SK-N-SH (cell line): Measurements from ENCODE around the gene INHBE. TPM values are rescaled to one million over a fixed set of nuclear protein-coding genes. Genes with fewer than 3 reads are reported as not detected.

ENCODE experiments used
- CTCF ChIA-PET: fragments of 300-600, 350-600 bp; formaldehyde crosslinking; extraction: SDS; loops from one replicate; lab custom pipeline; 2021; lab: Yijun Ruan, JAX
- POLR2A ChIA-PET: fragments of 350-600 bp; sonication (Branson Sonifier 250); formaldehyde crosslinking; extraction: SDS; loops from one replicate; lab custom pipeline; 2020; ENCODE audit warnings: antibody characterized with exemption, inconsistent platforms; lab: Yijun Ruan, JAX
- DNase-seq: peaks from one replicate; pipeline ENCODE4 v3.0.0; 2012
- H2AFZ ChIP-seq: fragments of 200-600 bp; sonication (generic); 2 replicates; pipeline ENCODE4 v1.8.1; 2016; ENCODE audit warnings: antibody characterized with exemption, mild to moderate bottlenecking, low read depth
- H3F3A ChIP-seq: fragments of 200-600 bp; sonication (generic); replicated peaks from 2 replicates; pipeline ENCODE3; 2016; ENCODE audit warnings: antibody characterized with exemption, mild to moderate bottlenecking; ENCODE audit not compliant: insufficient read depth
- H3K27ac ChIP-seq, 2 experiments: fragments of 200-500 bp in 1 of 2; fragments of 200-600 bp in 1 of 2; sonication (Bioruptor generic) in 1 of 2; sonication (generic), shearing (Covaris generic) in 1 of 2; 2 replicates each; pipeline versions ENCODE4 v1.5.1 to v1.6.1; 2014 to 2016; ENCODE audit warnings: low read depth in 2 of 2, inconsistent platforms in 1 of 2, low read length in 1 of 2, mild to moderate bottlenecking in 1 of 2, mixed read lengths in 1 of 2
- H3K27me3 ChIP-seq: fragments of 200-600 bp; sonication (generic), shearing (Covaris generic); 2 replicates; pipeline ENCODE4 v1.6.1; 2016; ENCODE audit warnings: mixed run types; ENCODE audit not compliant: insufficient read depth
- H3K36me3 ChIP-seq, 2 experiments: fragments of 200-500 bp in 1 of 2; fragments of 200-600 bp in 1 of 2; sonication (Bioruptor generic) in 1 of 2; sonication (generic) in 1 of 2; replicated peaks in 1 of 2; 2 replicates each; pipeline versions ENCODE3 to v1.5.1; 2014 to 2016; ENCODE audit warnings: low read length in 1 of 2, mild to moderate bottlenecking in 1 of 2; ENCODE audit not compliant: insufficient read depth in 2 of 2, control insufficient read depth in 1 of 2
- H3K4me1 ChIP-seq, 2 experiments: fragments of 200-500 bp in 1 of 2; fragments of 200-600 bp in 1 of 2; sonication (Bioruptor generic) in 1 of 2; sonication (generic), shearing (Covaris generic) in 1 of 2; 2 replicates each; pipeline versions ENCODE4 v1.5.1 to v1.6.1; 2014 to 2016; ENCODE audit warnings: low read depth in 1 of 2, low read length in 1 of 2, mixed run types in 1 of 2; ENCODE audit not compliant: insufficient read depth in 2 of 2, control insufficient read depth in 1 of 2
- H3K4me2 ChIP-seq: fragments of 200-600 bp; sonication (generic), shearing (Covaris generic); 2 replicates; pipeline ENCODE4 v1.6.1; 2017; ENCODE audit warnings: mixed run types
- H3K4me3 ChIP-seq, 2 experiments: fragments of 200-500 bp in 1 of 2; fragments of 200-600 bp in 1 of 2; sonication (Bioruptor generic) in 1 of 2; sonication (generic), shearing (Covaris generic) in 1 of 2; 2 replicates each; pipeline versions ENCODE4 v1.5.1 to v1.8.1; 2014 to 2016; ENCODE audit warnings: low read depth in 2 of 2, inconsistent platforms in 1 of 2, low read length in 1 of 2, mild to moderate bottlenecking in 1 of 2, mixed read lengths in 1 of 2, moderate library complexity in 1 of 2
- H3K79me2 ChIP-seq: fragments of 200-600 bp; sonication (generic); 2 replicates; pipeline ENCODE4 v1.8.1; 2017; ENCODE audit warnings: mild to moderate bottlenecking; ENCODE audit not compliant: insufficient read depth
- H3K9ac ChIP-seq: fragments of 200-600 bp; sonication (generic); 2 replicates; pipeline ENCODE4 v1.6.1; 2017; ENCODE audit warnings: mixed run types
- H3K9me2 ChIP-seq: fragments of 200-600 bp; sonication (generic); 2 replicates; pipeline ENCODE4 v1.6.1; 2017; ENCODE audit warnings: mixed run types
- H3K9me3 ChIP-seq: fragments of 200-600 bp; sonication (generic); 2 replicates; pipeline ENCODE4 v1.6.1; 2017; ENCODE audit warnings: mixed run types, mild to moderate bottlenecking, moderate library complexity
- H4K20me1 ChIP-seq: fragments of 200-600 bp; sonication (generic); 2 replicates; pipeline ENCODE4 v1.6.1; 2017; ENCODE audit warnings: mild to moderate bottlenecking, mixed run types; ENCODE audit not compliant: insufficient read depth
- CHD2 ChIP-seq: fragments of 150-350 bp; IDR thresholded peaks from 2 replicates; pipeline ENCODE4 v1.6.1; 2018; ENCODE audit warnings: low read length; ENCODE audit not compliant: partially characterized antibody
- ELF1 ChIP-seq: IDR thresholded peaks from 2 replicates; pipeline ENCODE4 v1.4.0; 2012
- FOXJ3 ChIP-seq: sonication (generic); formaldehyde crosslinking; IDR thresholded peaks from 2 replicates; pipeline ENCODE4 v1.5.1; 2020; ENCODE audit warnings: mild to moderate bottlenecking, missing genetic modification reagents
- MXI1 ChIP-seq: IDR thresholded peaks from 2 replicates; pipeline ENCODE4 v1.6.1; 2012; ENCODE audit warnings: mild to moderate bottlenecking, low read depth, low read length, improper control_type of control experiment
- NFIC ChIP-seq: IDR thresholded peaks from 2 replicates; pipeline ENCODE4 v1.4.0; 2012; ENCODE audit warnings: borderline replicate concordance
- NRF1 ChIP-seq: IDR thresholded peaks from 2 replicates; pipeline ENCODE4 v1.6.1; 2012; ENCODE audit warnings: low read depth, mild to moderate bottlenecking, low read length
- RCOR1 ChIP-seq: fragments of 150-350 bp; IDR thresholded peaks from 2 replicates; pipeline ENCODE4 v1.6.1; 2017; ENCODE audit warnings: antibody characterized with exemption, low read length
- RFX5 ChIP-seq: IDR thresholded peaks from 2 replicates; pipeline ENCODE4 v1.6.1; 2012; ENCODE audit warnings: mild to moderate bottlenecking, improper control_type of control experiment, low read length
- RXRA ChIP-seq: IDR thresholded peaks from 2 replicates; pipeline ENCODE4 v1.4.0; 2012; ENCODE audit warnings: low read depth, mild to moderate bottlenecking, borderline replicate concordance
- SIN3A ChIP-seq: IDR thresholded peaks from 2 replicates; pipeline ENCODE4 v1.6.1; 2012; ENCODE audit warnings: low read depth, mild to moderate bottlenecking, low read length, moderate library complexity, borderline replicate concordance
- TAF1 ChIP-seq: IDR thresholded peaks from 2 replicates; pipeline ENCODE4 v1.6.1; 2012; ENCODE audit warnings: low read depth, mild to moderate bottlenecking, low read length, moderate library complexity, borderline replicate concordance
- USF1 ChIP-seq: IDR thresholded peaks from 2 replicates; pipeline ENCODE4 v1.4.0; 2012; ENCODE audit warnings: low read depth, borderline replicate concordance
- USF2 ChIP-seq: fragments of 150-350 bp; IDR thresholded peaks from 2 replicates; pipeline ENCODE4 v1.6.1; 2017; ENCODE audit warnings: antibody characterized with exemption, low read length, low read depth, borderline replicate concordance
- YY1 ChIP-seq: IDR thresholded peaks from 2 replicates; pipeline ENCODE4 v1.4.0; 2012; ENCODE audit warnings: low read depth, mild to moderate bottlenecking
- WGBS: methylation state at CpG from one replicate; pipeline ENCODE4 v1.1.6; 2017; ENCODE audit warnings: low lambda C conversion rate; 5-methylcytosine and 5-hydroxymethylcytosine counted together
- polyA plus RNA-seq, 3 experiments: library from polyadenylated mRNA; depleted of rRNA; stranded (reverse); fragments of >200 nt; gene quantifications; 2 replicates each; pipeline ENCODE4 v1.2.3, GENCODE V29; 2012
- TF ChIP-seq, protein P1 (sequence below): fragments of 200-600 bp; sonication (generic); IDR thresholded peaks from 2 replicates; pipeline ENCODE4 v1.6.1; 2017; ENCODE audit warnings: antibody characterized with exemption, mild to moderate bottlenecking, moderate library complexity

INHBE gene
- polyA plus RNA-seq, 1 of the 3 experiments (the other 2 are of a cell fraction): 0.03 TPM

DNA sequence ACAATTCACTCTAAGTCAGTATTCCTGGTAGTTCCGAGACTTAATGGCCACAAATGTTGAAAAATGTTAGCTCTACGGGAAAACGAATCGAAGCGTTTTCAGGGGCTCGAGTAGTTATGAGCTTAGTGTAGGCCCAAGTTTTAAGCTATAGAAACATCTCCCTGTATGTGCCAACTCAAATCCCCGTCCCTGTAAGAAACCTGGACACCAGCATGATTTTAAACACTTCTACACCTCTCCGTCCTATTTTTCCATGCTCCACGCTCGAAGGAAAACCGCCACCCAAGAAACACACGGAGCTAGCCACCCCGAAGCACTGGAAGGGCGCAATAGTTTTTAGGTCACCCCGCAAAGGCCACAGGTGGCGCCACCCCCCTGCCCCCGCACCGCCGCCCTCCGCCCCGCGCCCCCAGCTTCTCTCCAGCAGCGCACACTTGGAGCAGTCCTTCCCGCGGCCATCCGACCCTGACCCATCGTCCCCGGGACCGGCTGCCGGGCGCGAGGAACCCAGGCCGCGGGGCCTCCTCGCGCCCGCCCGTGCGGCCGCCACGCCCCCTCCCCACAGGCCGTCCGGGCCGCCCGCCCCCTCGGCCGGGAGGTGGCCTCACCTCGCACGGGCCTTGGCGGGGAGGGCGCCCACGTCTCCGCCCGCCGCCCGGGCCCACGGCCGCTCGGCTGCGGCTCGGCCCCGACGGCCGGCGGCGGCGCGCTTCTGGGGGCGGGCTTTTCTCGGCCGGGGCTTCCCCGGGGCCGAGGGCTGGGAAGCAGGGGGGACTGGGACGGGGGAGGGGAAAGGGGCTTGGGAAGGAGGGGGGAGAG lies 24.8 kb upstream of the INHBE start:
- Histone ChIP-seq H3K79me2 (peaks cover 45% of the 10 kb centered on the region), H3K27ac (peak overlapping the region; percentile 75 to 84), H3K4me2 (peak overlapping the region; percentile 78), H3K36me3 (no peaks in the 10 kb centered on the region), H3K4me1 (peaks cover 0 to 3% of the 10 kb centered on the region in 2 experiments; a peak in 1 of 4 replicates), H3K9me3 (no peaks in the 10 kb centered on the region), H3F3A (peaks cover 9% of the 10 kb centered on the region)
- POLR2A ChIA-PET: interaction anchor here (0.6 to 1.2 kb wide), 5 partner anchors 12 to 158 kb away, joined by 3 to 5 read pairs (median 3); no protein-coding TSS in a partner anchor
- WGBS: under 1% methylated on average over 27 of the region's 74 CpGs
- TF ChIP-seq TAF1 (no peak), NFIC (no peak), SIN3A (no peak; the same call in 1 of the 2 replicates), CHD2 (no peak), NRF1 (no peak), RXRA (no peak), RFX5 (no peak), ELF1 (no peak), USF2 (no peak), YY1 (no peak), MXI1 (peak; percentile 1; the same call in 1 of the 2 replicates), USF1 (no peak), FOXJ3 (CRISPR knock-in tag) (no peak), RCOR1 (no peak)
- TF ChIP-seq, protein P1, sequence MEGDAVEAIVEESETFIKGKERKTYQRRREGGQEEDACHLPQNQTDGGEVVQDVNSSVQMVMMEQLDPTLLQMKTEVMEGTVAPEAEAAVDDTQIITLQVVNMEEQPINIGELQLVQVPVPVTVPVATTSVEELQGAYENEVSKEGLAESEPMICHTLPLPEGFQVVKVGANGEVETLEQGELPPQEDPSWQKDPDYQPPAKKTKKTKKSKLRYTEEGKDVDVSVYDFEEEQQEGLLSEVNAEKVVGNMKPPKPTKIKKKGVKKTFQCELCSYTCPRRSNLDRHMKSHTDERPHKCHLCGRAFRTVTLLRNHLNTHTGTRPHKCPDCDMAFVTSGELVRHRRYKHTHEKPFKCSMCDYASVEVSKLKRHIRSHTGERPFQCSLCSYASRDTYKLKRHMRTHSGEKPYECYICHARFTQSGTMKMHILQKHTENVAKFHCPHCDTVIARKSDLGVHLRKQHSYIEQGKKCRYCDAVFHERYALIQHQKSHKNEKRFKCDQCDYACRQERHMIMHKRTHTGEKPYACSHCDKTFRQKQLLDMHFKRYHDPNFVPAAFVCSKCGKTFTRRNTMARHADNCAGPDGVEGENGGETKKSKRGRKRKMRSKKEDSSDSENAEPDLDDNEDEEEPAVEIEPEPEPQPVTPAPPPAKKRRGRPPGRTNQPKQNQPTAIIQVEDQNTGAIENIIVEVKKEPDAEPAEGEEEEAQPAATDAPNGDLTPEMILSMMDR: 0 out of 2 replicates have a peak, but pooled peaks have one; percentile 24
- TF ChIP-seq, all 33 proteins: peak for 2
- Histone ChIP-seq H3K9me2 (no peaks in the 10 kb centered on the region), H2AFZ (peak overlapping the region; percentile 42; the same call in 1 of the 2 replicates), H3K27me3 (no peaks in the 10 kb centered on the region), H3K9ac (peak overlapping the region; percentile 82), H3K4me3 (peak overlapping the region; percentile 56 to 67), H4K20me1 (no peaks in the 10 kb centered on the region)
- no peak for DNase-seq
- CTCF ChIA-PET: interaction anchor here (0.8 to 2.1 kb wide), 10 partner anchors 9 to 216 kb away, joined by 3 to 10 read pairs (median 4); partner anchors contain the start of gene INHBE
